WTC11 (cell line): ENCODE measurements around the gene MICAL3. TPM values are rescaled to one million over a fixed set of nuclear protein-coding genes. Genes with fewer than 3 reads are reported as not detected.

Experiments used
- ATAC-seq: fragments of 200-7000 bp; cut with Tn5 transposase; 2 replicates; pipeline ENCODE4 v1.10.0; 2021; ENCODE audit warnings: mild to moderate bottlenecking, moderate library complexity
- CTCF ChIA-PET: fragments of 300-600 bp; sonication (Branson Sonifier 250); formaldehyde crosslinking; loops from one replicate; lab custom pipeline; 2021; ENCODE audit warnings: antibody characterized with exemption; lab: Charles Lee
- POLR2A ChIA-PET: fragments of 350-600 bp; sonication (Branson Sonifier 250); formaldehyde crosslinking; loops from one replicate; lab custom pipeline; 2021; ENCODE audit warnings: antibody characterized with exemption; lab: Charles Lee
- DNase-seq: peaks from one replicate; pipeline ENCODE4 v3.0.0; 2021; ENCODE audit warnings: low spot score
- H3K27ac Mint-ChIP-seq: 2 replicates; pipeline ENCODE4 v1.8.0; 2021; ENCODE audit warnings: mixed read lengths
- H3K27me3 Mint-ChIP-seq: 2 replicates; pipeline ENCODE4 v1.8.0; 2021; ENCODE audit warnings: low read depth, mild to moderate bottlenecking, moderate library complexity, mixed read lengths
- H3K36me3 Mint-ChIP-seq: 2 replicates; pipeline ENCODE4 v1.8.0; 2021; ENCODE audit warnings: mixed read lengths
- H3K4me1 Mint-ChIP-seq: 2 replicates; pipeline ENCODE4 v1.8.0; 2022; ENCODE audit warnings: mixed read lengths
- H3K4me3 Mint-ChIP-seq: 2 replicates; pipeline ENCODE4 v1.8.0; 2021; ENCODE audit warnings: mild to moderate bottlenecking, moderate library complexity, mixed read lengths
- H3K9me3 Mint-ChIP-seq: 2 replicates; pipeline ENCODE4 v1.8.0; 2021; ENCODE audit warnings: mixed read lengths
- AR ChIP-seq: fragments of 250-450 bp; sonication (Bioruptor Pico); IDR thresholded peaks from 2 replicates; pipeline ENCODE4 v1.9.0; 2021; ENCODE audit warnings: mild to moderate bottlenecking
- CTCF ChIP-seq: fragments of 200-600 bp; IDR thresholded peaks from 2 replicates; pipeline ENCODE4 v1.8.0; 2022; ENCODE audit warnings: antibody characterized with exemption
- E2F1 ChIP-seq: sonication (generic); formaldehyde crosslinking; IDR thresholded peaks from 2 replicates; pipeline ENCODE4 v1.8.0; 2022; ENCODE audit warnings: mild to moderate bottlenecking, missing genetic modification reagents
- ERG ChIP-seq: fragments of 250-450 bp; sonication (Bioruptor Pico); IDR thresholded peaks from 2 replicates; pipeline ENCODE4 v1.8.0; 2021; ENCODE audit warnings: mild to moderate bottlenecking
- GABPB1 ChIP-seq: sonication (generic); formaldehyde crosslinking; IDR thresholded peaks from 2 replicates; pipeline ENCODE4 v1.8.1; 2023; ENCODE audit warnings: mild to moderate bottlenecking, missing genetic modification reagents
- GRHL2 ChIP-seq: fragments of 250-450 bp; sonication (Bioruptor Pico); IDR thresholded peaks from 2 replicates; pipeline ENCODE4 v1.8.0; 2022; ENCODE audit warnings: mild to moderate bottlenecking, moderate library complexity; ENCODE audit not compliant: insufficient replicate concordance, severe bottlenecking
- HMGA2 ChIP-seq: fragments of 250-450 bp; sonication (Bioruptor Pico); IDR thresholded peaks from 2 replicates; pipeline ENCODE4 v1.4.0; 2021; ENCODE audit warnings: mild to moderate bottlenecking, moderate library complexity
- IRF2 ChIP-seq: sonication (generic); formaldehyde crosslinking; IDR thresholded peaks from 2 replicates; pipeline ENCODE4 v1.8.0; 2022; ENCODE audit warnings: low read depth, missing genetic modification reagents, borderline replicate concordance
- JUN ChIP-seq: sonication (generic); formaldehyde crosslinking; IDR thresholded peaks from 2 replicates; pipeline ENCODE4 v1.8.0; 2023; ENCODE audit warnings: mild to moderate bottlenecking, missing genetic modification reagents
- KAT7 ChIP-seq: sonication (generic); formaldehyde crosslinking; IDR thresholded peaks from 2 replicates; pipeline ENCODE4 v1.8.1; 2023; ENCODE audit warnings: missing genetic modification reagents, mild to moderate bottlenecking, borderline replicate concordance
- MYBL2 ChIP-seq: sonication (generic); formaldehyde crosslinking; IDR thresholded peaks from 2 replicates; pipeline ENCODE4 v1.8.1; 2023; ENCODE audit warnings: mild to moderate bottlenecking, moderate library complexity, missing genetic modification reagents
- NFE2L1 ChIP-seq: sonication (generic); formaldehyde crosslinking; IDR thresholded peaks from 2 replicates; pipeline ENCODE4 v1.8.1; 2023; ENCODE audit warnings: missing genetic modification reagents
- NR1H2 ChIP-seq: sonication (generic); formaldehyde crosslinking; IDR thresholded peaks from 2 replicates; pipeline ENCODE4 v1.9.0; 2021; ENCODE audit warnings: mild to moderate bottlenecking, moderate library complexity, missing genetic modification reagents
- NR3C1 ChIP-seq: sonication (generic); formaldehyde crosslinking; conservative IDR thresholded peaks from 2 replicates; pipeline ENCODE4 v1.8.1; 2023; ENCODE audit warnings: low read depth, mild to moderate bottlenecking, missing genetic modification reagents
- PREB ChIP-seq: sonication (generic); formaldehyde crosslinking; IDR thresholded peaks from 2 replicates; pipeline ENCODE4 v1.8.1; 2022; ENCODE audit warnings: mild to moderate bottlenecking, missing genetic modification reagents, moderate library complexity, borderline replicate concordance
- PRRX2 ChIP-seq: fragments of 250-450 bp; sonication (Bioruptor Pico); IDR thresholded peaks from 2 replicates; pipeline ENCODE4 v1.8.0; 2021; ENCODE audit warnings: mild to moderate bottlenecking
- SP1 ChIP-seq: sonication (generic); formaldehyde crosslinking; conservative IDR thresholded peaks from 2 replicates; pipeline ENCODE4 v1.8.1; 2022; ENCODE audit warnings: missing genetic modification reagents
- ZNF232 ChIP-seq: sonication (generic); formaldehyde crosslinking; IDR thresholded peaks from 2 replicates; pipeline ENCODE4 v1.8.0; 2022; ENCODE audit warnings: mild to moderate bottlenecking, missing genetic modification reagents
- ZNF317 ChIP-seq: sonication (generic); formaldehyde crosslinking; IDR thresholded peaks from 2 replicates; pipeline ENCODE4 v1.8.1; 2023; ENCODE audit warnings: low read depth, mild to moderate bottlenecking, moderate library complexity, missing genetic modification reagents, borderline replicate concordance
- ZNF423 ChIP-seq: fragments of 250-450 bp; sonication (Bioruptor Pico); IDR thresholded peaks from 2 replicates; pipeline ENCODE4 v2.1.2; 2022; ENCODE audit warnings: mild to moderate bottlenecking, moderate library complexity
- ZSCAN18 ChIP-seq: fragments of 250-450 bp; sonication (Bioruptor Pico); IDR thresholded peaks from 2 replicates; pipeline ENCODE4 v2.1.2; 2022; ENCODE audit warnings: mild to moderate bottlenecking, moderate library complexity
- total RNA-seq: library from RNA; stranded (reverse); gene quantifications from 3 replicates; pipeline ENCODE4 v1.2.3, GENCODE V29; 2021

Gene MICAL3
- total RNA-seq, 1 experiment from 2014 or later, result 41.2 TPM

GRCh38 chr22:18035751-18036150, 11.4 kb upstream of the MICAL3 start:
- POLR2A ChIA-PET, result no interaction called here
- TF ChIP-seq ZSCAN18 (CRISPR knock-in tag) (no peak), AR (CRISPR knock-in tag) (no peak), GABPB1 (CRISPR knock-in tag) (peak; percentile 91)
- Mint-ChIP-seq H3K27ac (no peak overlapping the region), H3K36me3 (no peaks in the 10 kb centered on the region), H3K9me3 (peaks cover 8% of the 10 kb centered on the region), H3K4me1 (peaks cover 9% of the 10 kb centered on the region), H3K27me3 (no peaks in the 10 kb centered on the region; the same call in 1 of the 2 replicates), H3K4me3 (no peak overlapping the region)
- ATAC-seq (peak; percentile 48; the same call in 1 of the 2 replicates), DNase-seq (peak; percentile 23)
- CTCF ChIA-PET, result no interaction called here

- Mint-ChIP-seq H3K36me3 (no peaks in the 10 kb centered on the region), H3K4me1 (peaks cover 9% of the 10 kb centered on the region), H3K27ac (no peak overlapping the region), H3K27me3 (peaks cover 3% of the 10 kb centered on the region; the same call in 1 of the 2 replicates), H3K9me3 (peaks cover under 1% of the 10 kb centered on the region), H3K4me3 (no peak overlapping the region)
- no peak for TF ChIP-seq CTCF
- no peak for TF ChIP-seq NR1H2 (CRISPR knock-in tag)
- no peak for TF ChIP-seq NFE2L1 (CRISPR knock-in tag)
- TF ChIP-seq JUN (CRISPR knock-in tag), result no peak
- TF ChIP-seq ZNF232 (CRISPR knock-in tag), result no peak
- no peak for TF ChIP-seq ERG (CRISPR knock-in tag)
- TF ChIP-seq PRRX2 (CRISPR knock-in tag), result no peak
- no peak for TF ChIP-seq ZNF317 (CRISPR knock-in tag)
- TF ChIP-seq ZNF423 (CRISPR knock-in tag), result no peak
- ChIA-PET POLR2A (no interaction called here), CTCF (interaction anchor here (1.0 to 1.1 kb wide), 2 partner anchors 31 to 292 kb away, joined by 4 to 5 read pairs; no protein-coding TSS in a partner anchor)
- DNase-seq, result no peak
- no peak for ATAC-seq
Measured at GRCh38 chr22:18034076-18034475, 9.7 kb upstream of the MICAL3 start.

GRCh38 chr22:18033204-18033998, 9.0 kb upstream of the MICAL3 start:
- H3K4me3 Mint-ChIP-seq, result no peak overlapping the region
- no peaks in the 10 kb centered on the region for H3K9me3 Mint-ChIP-seq
- ATAC-seq (no peak), DNase-seq (no peak)
- H3K27ac Mint-ChIP-seq, result no peak overlapping the region
- H3K36me3 Mint-ChIP-seq, result no peaks in the 10 kb centered on the region
- CTCF ChIA-PET, result interaction anchor here (1.0 to 1.6 kb wide), 4 partner anchors 32 to 291 kb away, joined by 3 to 5 read pairs (median 4); no protein-coding TSS in a partner anchor
- POLR2A ChIA-PET, result interaction anchor here (0.6 kb wide), 3 partner anchors 18 to 195 kb away, joined by 3 to 5 read pairs (median 3); no protein-coding TSS in a partner anchor
- H3K4me1 Mint-ChIP-seq, result peaks cover 9% of the 10 kb centered on the region
- peaks cover 3% of the 10 kb centered on the region; the same call in 1 of the 2 replicates for H3K27me3 Mint-ChIP-seq
- TF ChIP-seq E2F1 (CRISPR knock-in tag) (no peak), HMGA2 (CRISPR knock-in tag) (no peak), MYBL2 (CRISPR knock-in tag) (no peak), KAT7 (CRISPR knock-in tag) (no peak), SP1 (CRISPR knock-in tag) (no peak), PREB (CRISPR knock-in tag) (no peak), IRF2 (CRISPR knock-in tag) (no peak), NR3C1 (CRISPR knock-in tag) (no peak), GRHL2 (CRISPR knock-in tag) (no peak)
